Measurements from ENCODE around the gene RPS19BP1. TPM values are rescaled to one million over a fixed set of nuclear protein-coding genes. Genes with fewer than 3 reads are reported as not detected.

RPS19BP1 gene
- total RNA-seq, 2 donors from 2014 or later, result 186 to 264 TPM

DNA sequence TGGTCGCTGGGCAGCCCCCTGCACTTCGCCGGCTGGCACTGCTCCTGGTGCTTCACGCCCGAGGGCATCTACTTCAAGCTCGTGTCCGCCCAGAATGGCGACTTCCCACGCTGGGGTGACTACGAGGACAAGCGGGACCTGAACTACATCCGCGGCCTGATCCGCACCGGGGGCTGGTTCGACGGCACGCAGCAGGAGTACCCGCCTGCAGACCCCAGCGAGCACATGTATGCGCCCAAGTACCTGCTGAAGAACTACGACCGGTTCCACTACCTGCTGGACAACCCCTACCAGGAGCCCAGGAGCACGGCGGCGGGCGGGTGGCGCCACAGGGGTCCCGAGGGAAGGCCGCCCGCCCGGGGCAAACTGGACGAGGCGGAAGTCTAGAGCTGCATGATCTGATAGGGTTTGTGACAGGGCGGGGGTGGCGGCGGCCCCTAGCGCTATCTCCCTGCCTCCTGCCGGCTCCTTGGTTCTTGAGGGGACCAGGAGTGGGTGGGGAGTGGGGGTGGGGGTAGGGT lies 43.9 kb downstream of the RPS19BP1 start:
- Histone ChIP-seq H3K27ac (no peak overlapping the region), H3K27me3 (replicated peaks; ENCODE audit: insufficient read depth) (no peaks in the 10 kb centered on the region), H3K4me1 (replicated peaks) (no peaks in the 10 kb centered on the region), H3K9me3 (no peaks in the 10 kb centered on the region), H3K36me3 (no peaks in the 10 kb centered on the region), H3K4me3 (no peak overlapping the region)
- TF ChIP-seq CTCF (IDR thresholded peaks at IDR 0.05) (no peak), POLR2A (IDR thresholded peaks at IDR 0.05) (no peak), POLR2AphosphoS5 (IDR thresholded peaks at IDR 0.05) (no peak)
- 93% methylated on average over 39 of the region's 39 CpGs for WGBS
- intact Hi-C loops (cut with DNase I), result no loop called here
- DNase-seq (ENCODE audit: low spot score), result no peak

GRCh38 chr22:39487826-39488520 lies 44.6 kb downstream of the RPS19BP1 start:
- 97% methylated on average over 70 of the region's 70 CpGs for WGBS
- intact Hi-C loops (cut with DNase I), result no loop called here
- TF ChIP-seq POLR2A (IDR thresholded peaks at IDR 0.05) (no peak), POLR2AphosphoS5 (IDR thresholded peaks at IDR 0.05) (no peak), CTCF (IDR thresholded peaks at IDR 0.05) (no peak)
- Histone ChIP-seq H3K4me3 (no peak overlapping the region), H3K9me3 (no peaks in the 10 kb centered on the region), H3K4me1 (replicated peaks) (no peaks in the 10 kb centered on the region), H3K27me3 (replicated peaks; ENCODE audit: insufficient read depth) (no peaks in the 10 kb centered on the region), H3K27ac (no peak overlapping the region), H3K36me3 (no peaks in the 10 kb centered on the region)
- no peak for DNase-seq (ENCODE audit: low spot score)

- no peak for DNase-seq (ENCODE audit: low spot score)
- WGBS, result 87% methylated on average over 40 of the region's 45 CpGs
- Histone ChIP-seq H3K36me3 (no peaks in the 10 kb centered on the region), H3K4me3 (no peak overlapping the region), H3K4me1 (replicated peaks) (no peaks in the 10 kb centered on the region), H3K9me3 (no peaks in the 10 kb centered on the region), H3K27ac (no peak overlapping the region), H3K27me3 (replicated peaks; ENCODE audit: insufficient read depth) (no peaks in the 10 kb centered on the region)
- intact Hi-C loops (cut with DNase I), result no loop called here
- TF ChIP-seq CTCF (IDR thresholded peaks at IDR 0.05) (no peak), POLR2AphosphoS5 (IDR thresholded peaks at IDR 0.05) (no peak), POLR2A (IDR thresholded peaks at IDR 0.05) (no peak)
Observed at GRCh38 chr22:39486951-39487825, 45.4 kb downstream of the RPS19BP1 start.

DNA sequence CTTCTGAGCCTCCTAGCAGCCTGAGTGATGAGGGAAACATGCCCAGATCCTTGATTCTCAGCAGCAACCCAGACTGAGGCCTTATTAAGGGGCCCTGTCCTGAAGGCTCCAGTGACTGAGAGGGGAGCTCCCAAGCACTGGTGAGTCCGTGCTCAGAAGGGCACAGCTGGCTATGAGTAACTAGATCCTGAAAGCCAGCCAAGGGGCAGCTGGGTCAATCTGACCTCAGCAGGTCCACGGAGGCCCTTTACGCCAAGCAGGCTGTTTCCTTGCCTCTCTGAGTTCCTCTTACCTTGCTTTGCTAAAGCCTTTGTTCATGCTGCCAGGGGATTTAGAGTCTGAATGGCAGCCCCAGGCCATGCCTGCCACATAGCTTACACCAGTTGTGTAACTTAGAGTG lies 49.8 kb downstream of the RPS19BP1 start:
- whole genome bisulfite sequencing, result 82% methylated on average over 3 of the region's 3 CpGs
- intact Hi-C loops (cut with DNase I), result no loop called here

More for the DNA sequence above, 49.8 kb downstream of the RPS19BP1 start:
- DNase-seq (ENCODE audit: low spot score), result no peak
- no peak overlapping the region for H3K27ac ChIP-seq
- H3K4me3 ChIP-seq, result no peak overlapping the region
- TF ChIP-seq POLR2AphosphoS5 (IDR thresholded peaks at IDR 0.05) (no peak), POLR2A (IDR thresholded peaks at IDR 0.05) (no peak), CTCF (IDR thresholded peaks at IDR 0.05) (no peak)
- no peaks in the 10 kb centered on the region for H3K27me3 ChIP-seq (replicated peaks; ENCODE audit: insufficient read depth)
- no peaks in the 10 kb centered on the region for H3K36me3 ChIP-seq
- H3K4me1 ChIP-seq (replicated peaks), result no peaks in the 10 kb centered on the region
- no peaks in the 10 kb centered on the region for H3K9me3 ChIP-seq
